IMR-90 (cell line): ENCODE measurements around the gene STPG4.

Experiments
- BHLHE40 ChIP-seq: fragments of 150-350 bp; IDR thresholded peaks from 2 replicates; pipeline ENCODE4 v1.6.1; 2016; ENCODE audit warnings: mild to moderate bottlenecking, low read depth, low read length
- CEBPB ChIP-seq: IDR thresholded peaks from 2 replicates; pipeline ENCODE4 v1.6.1; 2012; ENCODE audit warnings: low read depth, low read length, improper control_type of control experiment
- CHD1 ChIP-seq: IDR thresholded peaks from 2 replicates; pipeline ENCODE4 v1.6.1; 2012; ENCODE audit warnings: low read depth, low read length, improper control_type of control experiment
- CTCF ChIP-seq: conservative IDR thresholded peaks from 2 replicates; pipeline ENCODE4 v1.5.1; 2012; ENCODE audit warnings: mild to moderate bottlenecking, low read depth, low read length, improper control_type of control experiment
- MXI1 ChIP-seq: IDR thresholded peaks from 2 replicates; pipeline ENCODE4 v1.6.1; 2012; ENCODE audit warnings: low read depth, mild to moderate bottlenecking, low read length, moderate library complexity, borderline replicate concordance
- POLR2A ChIP-seq: IDR thresholded peaks from 2 replicates; pipeline ENCODE4 v1.6.1; 2012; ENCODE audit warnings: mild to moderate bottlenecking, low read depth, low read length
- RAD21 ChIP-seq: IDR thresholded peaks from 2 replicates; pipeline ENCODE4 v1.6.1; 2012; ENCODE audit warnings: low read length, improper control_type of control experiment
- RCOR1 ChIP-seq: IDR thresholded peaks from 2 replicates; pipeline ENCODE4 v1.6.1; 2012; ENCODE audit warnings: mild to moderate bottlenecking, low read length, improper control_type of control experiment; ENCODE audit not compliant: insufficient replicate concordance
- SMC3 ChIP-seq: fragments of 150-350 bp; IDR thresholded peaks from 2 replicates; pipeline ENCODE4 v1.6.1; 2016; ENCODE audit warnings: low read depth, mild to moderate bottlenecking, antibody characterized with exemption, low read length, moderate library complexity
- TF ChIP-seq, protein P1 (sequence below): fragments of 150-350 bp; IDR thresholded peaks from 2 replicates; pipeline ENCODE4 v1.6.1; 2016; ENCODE audit warnings: low read depth, mild to moderate bottlenecking, low read length, moderate library complexity, borderline replicate concordance

GRCh38 chr2:47094511-47095142 lies 60.5 kb downstream of the STPG4 start:
- TF ChIP-seq CTCF (no peak), POLR2A (no peak), RCOR1 (no peak), CHD1 (no peak), BHLHE40 (no peak), RAD21 (no peak), SMC3 (no peak), MXI1 (no peak), CEBPB (no peak)
- TF ChIP-seq, protein P1, sequence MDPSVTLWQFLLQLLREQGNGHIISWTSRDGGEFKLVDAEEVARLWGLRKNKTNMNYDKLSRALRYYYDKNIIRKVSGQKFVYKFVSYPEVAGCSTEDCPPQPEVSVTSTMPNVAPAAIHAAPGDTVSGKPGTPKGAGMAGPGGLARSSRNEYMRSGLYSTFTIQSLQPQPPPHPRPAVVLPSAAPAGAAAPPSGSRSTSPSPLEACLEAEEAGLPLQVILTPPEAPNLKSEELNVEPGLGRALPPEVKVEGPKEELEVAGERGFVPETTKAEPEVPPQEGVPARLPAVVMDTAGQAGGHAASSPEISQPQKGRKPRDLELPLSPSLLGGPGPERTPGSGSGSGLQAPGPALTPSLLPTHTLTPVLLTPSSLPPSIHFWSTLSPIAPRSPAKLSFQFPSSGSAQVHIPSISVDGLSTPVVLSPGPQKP, result no peak
